GM23338 (cell line): ENCODE data around the gene ANKK1. TPM values are rescaled to one million over a fixed set of nuclear protein-coding genes. Genes with fewer than 3 reads are reported as not detected.

ENCODE experiments used
- ATAC-seq: fragments of 200-7000 bp; cut with Tn5 transposase; 3 replicates; pipeline ENCODE4 v1.9.1; 2020
- DNase-seq: peaks from one replicate; pipeline ENCODE4 v3.0.0-alpha.2; 2015; ENCODE audit warnings: low spot score
- H2AFZ ChIP-seq: fragments of 200-600 bp; sonication (generic); 2 replicates; pipeline ENCODE4 v1.8.0; 2016; ENCODE audit warnings: antibody characterized with exemption, mild to moderate bottlenecking, moderate library complexity
- H3F3A ChIP-seq: fragments of 200-600 bp; sonication (generic); replicated peaks from 2 replicates; pipeline ENCODE4 v1.8.0; 2017; ENCODE audit warnings: antibody characterized with exemption, mixed run types, low read depth
- H3K27ac ChIP-seq: fragments of 200-600 bp; sonication (generic); 2 replicates; pipeline ENCODE4 v1.6.1; 2016; ENCODE audit warnings: low read depth
- H3K27me3 ChIP-seq: fragments of 200-600 bp; sonication (generic); 2 replicates; pipeline ENCODE4 v1.8.0; 2016; ENCODE audit warnings: mild to moderate bottlenecking, mixed run types, moderate library complexity; ENCODE audit not compliant: insufficient read depth
- H3K36me3 ChIP-seq: fragments of 200-600 bp; sonication (generic); 2 replicates; pipeline ENCODE4 v1.8.0; 2016; ENCODE audit warnings: mild to moderate bottlenecking; ENCODE audit not compliant: insufficient read depth
- H3K4me1 ChIP-seq: fragments of 200-600 bp; sonication (generic); 2 replicates; pipeline ENCODE4 v1.8.0; 2016; ENCODE audit warnings: mild to moderate bottlenecking, moderate library complexity; ENCODE audit not compliant: insufficient read depth
- H3K4me2 ChIP-seq: fragments of 200-600 bp; sonication (generic); 2 replicates; pipeline ENCODE4 v1.7.1; 2017; ENCODE audit warnings: mixed run types
- H3K4me3 ChIP-seq: fragments of 200-600 bp; sonication (generic); 2 replicates; pipeline ENCODE4 v1.6.1; 2016; ENCODE audit warnings: mixed run types
- H3K79me2 ChIP-seq: fragments of 200-600 bp; sonication (generic); replicated peaks from 2 replicates; pipeline ENCODE4 v1.8.0; 2017; ENCODE audit warnings: mild to moderate bottlenecking; ENCODE audit not compliant: insufficient read depth
- H3K9me2 ChIP-seq: fragments of 200-600 bp; sonication (generic); 2 replicates; pipeline ENCODE4 v1.8.0; 2017; ENCODE audit not compliant: insufficient read depth
- H4K20me1 ChIP-seq: fragments of 200-600 bp; sonication (generic); replicated peaks from 2 replicates; pipeline ENCODE4 v1.8.0; 2017; ENCODE audit warnings: mild to moderate bottlenecking; ENCODE audit not compliant: insufficient read depth
- H3K27ac Mint-ChIP-seq: 2 replicates; pipeline ENCODE4 v1.8.0; 2020; ENCODE audit warnings: inconsistent platforms, mild to moderate bottlenecking, moderate library complexity, mixed read lengths
- H3K27me3 Mint-ChIP-seq: 3 replicates; pipeline ENCODE4 v1.8.0; 2022; ENCODE audit warnings: low read depth, mild to moderate bottlenecking, moderate library complexity, mixed read lengths, inconsistent platforms; ENCODE audit not compliant: insufficient read depth, poor library complexity
- H3K36me3 Mint-ChIP-seq: 3 replicates; pipeline ENCODE4 v1.8.0; 2021; ENCODE audit warnings: low read depth, mild to moderate bottlenecking, inconsistent platforms, moderate library complexity, mixed read lengths
- H3K4me1 Mint-ChIP-seq: 3 replicates; pipeline ENCODE4 v1.8.0; 2020; ENCODE audit warnings: mild to moderate bottlenecking, inconsistent platforms, mixed read lengths
- H3K4me3 Mint-ChIP-seq: 3 replicates; pipeline ENCODE4 v1.8.0; 2021; ENCODE audit warnings: moderate library complexity, mild to moderate bottlenecking, inconsistent platforms, mixed read lengths
- H3K9me3 Mint-ChIP-seq: 3 replicates; pipeline ENCODE4 v1.8.0; 2020; ENCODE audit warnings: moderate library complexity, mild to moderate bottlenecking, inconsistent platforms, mixed read lengths
- CTCF ChIP-seq, 2 experiments: fragments of 200-600 bp in 1 of 2; sonication (generic) in 1 of 2; conservative IDR thresholded peaks; 2 replicates each; pipeline versions ENCODE4 v1.5.1 to v1.6.1; 2016 to 2017; ENCODE audit warnings: antibody characterized with exemption in 2 of 2, low read depth in 2 of 2, mild to moderate bottlenecking in 2 of 2, moderate library complexity in 1 of 2
- EZH2 ChIP-seq: fragments of 200-600 bp; sonication (generic); IDR thresholded peaks from one replicate; pipeline ENCODE4 v1.8.0; 2017; ENCODE audit warnings: antibody characterized with exemption, mild to moderate bottlenecking, low read depth; ENCODE audit not compliant: unreplicated experiment
- EZH2phosphoT487 ChIP-seq: fragments of 200-600 bp; sonication (generic); IDR thresholded peaks from one replicate; pipeline ENCODE4 v1.8.1; 2018; ENCODE audit warnings: antibody characterized with exemption; ENCODE audit not compliant: unreplicated experiment
- JUNB ChIP-seq: IDR thresholded peaks from one replicate; pipeline ENCODE4 v1.6.1; 2016; ENCODE audit warnings: antibody characterized with exemption; ENCODE audit not compliant: unreplicated experiment
- POLR2AphosphoS5 ChIP-seq: IDR thresholded peaks from 2 replicates; pipeline ENCODE4 v1.6.1; 2016; ENCODE audit warnings: antibody characterized with exemption, low read depth
- STAT1 ChIP-seq: IDR thresholded peaks from one replicate; pipeline ENCODE4 v1.6.1; 2016; ENCODE audit warnings: antibody characterized with exemption; ENCODE audit not compliant: unreplicated experiment
- ZNF114 ChIP-seq: fragments of 250-450 bp; sonication (Bioruptor Pico); IDR thresholded peaks from 2 replicates; pipeline ENCODE4 v1.5.0; 2020; ENCODE audit warnings: mild to moderate bottlenecking, moderate library complexity
- ZNF331 ChIP-seq: fragments of 250-450 bp; sonication (Bioruptor Pico); IDR thresholded peaks from 2 replicates; pipeline ENCODE4 v1.5.0; 2020; ENCODE audit warnings: low read depth, mild to moderate bottlenecking, moderate library complexity
- ZNF462 ChIP-seq: fragments of 250-450 bp; sonication (Bioruptor Pico); IDR thresholded peaks from 2 replicates; pipeline ENCODE4 v1.5.0; 2020; ENCODE audit warnings: mild to moderate bottlenecking, moderate library complexity
- polyA plus RNA-seq: library from polyadenylated mRNA; unstranded; fragments of >200 nt; fragmentation: Nextera tagmentation; extraction: Ambion mirVana; gene quantifications from 2 replicates; pipeline ENCODE4 v1.2.1, GENCODE V29; 2016
- total RNA-seq: library from RNA; depleted of rRNA; stranded (reverse); fragments of >200 nt; shearing (Covaris generic); gene quantifications from 2 replicates; pipeline ENCODE4 v1.2.3, GENCODE V29; 2014

The ANKK1 gene
- total and polyA plus RNA-seq, 2 experiments from 2014 or later: 0.08 to 0.14 TPM

- no peak for TF ChIP-seq ZNF331 (CRISPR knock-in tag)
- no peak for TF ChIP-seq STAT1
- no peak for TF ChIP-seq POLR2AphosphoS5
Measured at GRCh38 chr11:113370634-113371033, 16.9 kb upstream of the ANKK1 start (continued).

GRCh38 chr11:113372309-113372708, 15.3 kb upstream of the ANKK1 start:
- H3K4me3 ChIP-seq: no peak overlapping the region
- H4K20me1 ChIP-seq: no peaks in the 10 kb centered on the region
- H3K27me3 ChIP-seq: no peaks in the 10 kb centered on the region
- Mint-ChIP-seq H3K9me3 (no peaks in the 10 kb centered on the region), H3K4me3 (no peak overlapping the region), H3K4me1 (peaks cover 18% of the 10 kb centered on the region), H3K27ac (no peak overlapping the region), H3K36me3 (no peaks in the 10 kb centered on the region), H3K27me3 (peaks cover 3% of the 10 kb centered on the region)
- H3K9me2 ChIP-seq: 0 out of 2 replicates have a peak, but pooled peaks cover 4% of the 10 kb centered on the region
- no peaks in the 10 kb centered on the region for H3F3A ChIP-seq
- no peaks in the 10 kb centered on the region for H3K4me1 ChIP-seq
- no peaks in the 10 kb centered on the region for H3K36me3 ChIP-seq
- H3K4me2 ChIP-seq: no peak overlapping the region
- H3K79me2 ChIP-seq: no peaks in the 10 kb centered on the region
- no peak for DNase-seq
- ATAC-seq: no peak
- no peak overlapping the region for H2AFZ ChIP-seq
- H3K27ac ChIP-seq: no peak overlapping the region
- TF ChIP-seq ZNF114 (no peak), ZNF331 (CRISPR knock-in tag) (no peak), ZNF462 (CRISPR knock-in tag) (no peak), JUNB (no peak), STAT1 (no peak), EZH2 (no peak), EZH2phosphoT487 (no peak), CTCF (conservative IDR thresholded peaks at IDR 0.05; ENCODE audit: low read depth in 2 of 2) (peak; percentile 13 to 15; a peak in 1 of 4 replicates)
